GM12873 (cell line): Measurements from ENCODE around the gene NUF2.

Experiments used
- TF ChIP-seq, protein P1 (sequence below): IDR thresholded peaks from 2 replicates; pipeline ENCODE4 v1.5.1; 2012; ENCODE audit warnings: low read depth, mild to moderate bottlenecking, moderate library complexity, low read length, control low read depth; ENCODE audit not compliant: insufficient read depth; ENCODE audit errors: missing control alignments

The NUF2 gene

DNA sequence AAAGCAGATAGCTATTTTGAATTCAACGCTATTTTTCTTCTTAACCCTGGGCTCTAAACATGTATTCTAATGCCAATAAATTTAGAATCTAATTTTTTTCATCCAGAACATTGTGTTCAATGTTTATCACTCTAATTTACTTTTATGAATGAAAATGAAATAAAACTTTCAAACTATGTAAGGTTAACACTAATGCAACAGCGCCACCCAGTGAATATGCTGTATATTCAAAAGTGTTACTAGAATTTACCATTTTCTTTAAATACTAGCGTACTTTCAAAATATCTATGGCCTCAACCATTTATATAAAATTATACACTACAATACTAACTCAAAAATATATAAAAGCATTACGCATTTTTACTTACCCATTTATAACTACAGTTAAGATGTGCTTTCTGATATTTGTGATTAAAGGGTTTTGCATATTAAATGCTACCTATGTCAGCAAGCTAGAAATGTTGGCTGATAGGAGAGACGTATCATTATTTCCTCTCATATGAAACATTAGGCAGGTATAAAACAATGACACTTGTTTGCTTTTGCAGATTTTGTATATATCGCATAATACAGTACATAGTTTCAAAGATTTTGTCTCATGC is 5.9 kb upstream of the NUF2 start:
- TF ChIP-seq, protein P1, sequence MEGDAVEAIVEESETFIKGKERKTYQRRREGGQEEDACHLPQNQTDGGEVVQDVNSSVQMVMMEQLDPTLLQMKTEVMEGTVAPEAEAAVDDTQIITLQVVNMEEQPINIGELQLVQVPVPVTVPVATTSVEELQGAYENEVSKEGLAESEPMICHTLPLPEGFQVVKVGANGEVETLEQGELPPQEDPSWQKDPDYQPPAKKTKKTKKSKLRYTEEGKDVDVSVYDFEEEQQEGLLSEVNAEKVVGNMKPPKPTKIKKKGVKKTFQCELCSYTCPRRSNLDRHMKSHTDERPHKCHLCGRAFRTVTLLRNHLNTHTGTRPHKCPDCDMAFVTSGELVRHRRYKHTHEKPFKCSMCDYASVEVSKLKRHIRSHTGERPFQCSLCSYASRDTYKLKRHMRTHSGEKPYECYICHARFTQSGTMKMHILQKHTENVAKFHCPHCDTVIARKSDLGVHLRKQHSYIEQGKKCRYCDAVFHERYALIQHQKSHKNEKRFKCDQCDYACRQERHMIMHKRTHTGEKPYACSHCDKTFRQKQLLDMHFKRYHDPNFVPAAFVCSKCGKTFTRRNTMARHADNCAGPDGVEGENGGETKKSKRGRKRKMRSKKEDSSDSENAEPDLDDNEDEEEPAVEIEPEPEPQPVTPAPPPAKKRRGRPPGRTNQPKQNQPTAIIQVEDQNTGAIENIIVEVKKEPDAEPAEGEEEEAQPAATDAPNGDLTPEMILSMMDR = peak; percentile 43

DNA sequence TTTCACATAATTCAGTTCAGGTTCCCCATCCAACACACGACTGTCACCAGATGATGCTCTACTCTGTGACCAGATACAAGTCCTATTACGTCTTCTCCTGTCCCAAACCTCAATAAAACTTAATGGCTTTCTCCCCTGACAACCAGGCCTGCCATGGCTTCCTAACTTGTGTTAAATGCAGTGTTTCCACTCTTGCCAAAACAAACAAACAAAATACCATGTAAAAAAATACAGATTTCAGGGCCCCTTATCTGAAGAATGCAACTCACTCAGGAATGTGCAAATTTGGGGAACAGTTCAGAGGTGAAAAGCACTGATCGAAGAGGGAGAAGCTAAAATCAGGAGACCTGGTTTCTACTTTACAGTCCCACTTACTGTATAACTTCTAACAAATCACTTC is 863 bp upstream of the NUF2 start:
- TF ChIP-seq, protein P1 = no peak

DNA sequence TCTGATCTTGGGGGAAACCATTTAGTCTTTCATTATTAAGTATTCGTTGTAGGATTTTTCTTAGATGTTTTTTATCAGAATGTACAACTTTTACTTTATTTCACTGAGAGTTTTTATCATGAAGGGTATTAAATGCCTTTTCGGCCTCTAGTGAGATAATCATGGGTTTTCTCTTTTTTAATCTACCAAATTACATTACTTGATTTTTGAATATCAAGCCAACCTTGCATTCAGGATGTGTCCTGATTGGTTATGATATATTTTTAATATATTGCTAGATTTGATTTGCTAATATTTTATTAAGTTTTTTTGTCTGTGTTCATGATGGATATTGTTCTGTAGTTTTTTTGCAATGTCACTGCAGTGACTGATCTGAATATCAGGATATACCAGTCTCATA is 9.4 kb downstream of the NUF2 start:
- TF ChIP-seq, protein P1 = no peak

DNA sequence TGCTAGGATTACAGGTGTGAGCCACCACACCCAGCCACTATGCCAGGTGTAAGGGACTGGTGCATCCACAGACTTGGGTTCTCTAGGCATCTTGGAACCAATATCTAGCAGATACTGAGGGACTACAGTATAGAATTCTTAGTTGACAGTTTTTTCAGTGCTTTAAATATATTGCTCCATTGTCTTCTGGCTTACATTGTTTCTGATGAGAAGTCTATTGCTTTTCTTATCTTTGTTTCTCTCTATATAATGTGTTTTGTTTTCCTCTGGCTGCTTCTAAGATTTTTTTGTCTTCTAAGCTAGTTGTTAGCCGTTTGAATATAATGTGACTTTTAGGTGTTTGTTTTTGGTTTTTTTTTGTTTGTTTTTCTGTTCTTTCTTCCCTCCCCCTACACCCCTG is 13.5 kb downstream of the NUF2 start:
- TF ChIP-seq, protein P1 = no peak

DNA sequence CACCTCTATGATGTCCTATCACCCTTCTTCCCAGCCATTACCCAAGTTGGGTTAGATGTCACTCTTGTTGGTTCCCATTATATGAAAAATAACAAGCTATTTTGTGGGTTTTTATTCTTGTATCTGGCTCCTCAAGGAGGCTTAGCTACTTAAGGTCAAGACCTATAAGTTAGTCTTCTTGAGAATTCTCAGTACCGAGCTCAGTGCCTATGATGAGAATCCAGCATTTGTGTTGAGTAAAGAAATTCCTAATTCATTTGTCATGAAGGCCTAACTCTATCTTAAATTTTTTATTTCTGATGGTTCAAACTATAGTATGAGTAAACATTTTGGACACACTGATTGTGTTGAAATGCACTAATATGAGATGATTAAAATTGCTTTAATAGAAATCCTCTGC is 15.9 kb downstream of the NUF2 start:
- TF ChIP-seq, protein P1 = no peak

DNA sequence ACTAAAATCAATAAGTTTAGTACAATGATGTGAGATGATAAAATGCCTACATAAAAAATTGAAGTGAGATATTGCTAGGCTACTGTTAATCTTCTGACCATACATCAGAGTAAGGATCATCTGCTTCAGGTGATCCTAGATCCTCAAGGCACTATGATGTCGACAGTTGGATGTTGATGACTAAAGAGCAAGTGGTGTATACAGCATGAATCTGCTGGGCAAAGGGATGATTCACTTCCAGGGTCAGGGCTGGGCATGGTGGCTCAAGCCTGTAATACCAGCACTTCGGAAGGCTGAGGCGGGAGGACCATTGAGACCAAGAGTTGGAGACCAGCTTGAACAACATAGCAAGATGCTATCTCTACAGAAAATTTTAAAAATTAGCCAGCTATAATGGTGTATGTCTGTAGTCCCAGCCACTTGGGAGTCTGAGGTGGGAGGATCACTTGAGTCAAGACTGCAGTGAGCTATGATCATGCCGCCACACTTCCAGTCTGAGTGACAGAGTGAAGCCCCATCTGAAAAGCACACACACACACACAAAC is 24.6 kb downstream of the NUF2 start:
- TF ChIP-seq, protein P1 = no peak

DNA sequence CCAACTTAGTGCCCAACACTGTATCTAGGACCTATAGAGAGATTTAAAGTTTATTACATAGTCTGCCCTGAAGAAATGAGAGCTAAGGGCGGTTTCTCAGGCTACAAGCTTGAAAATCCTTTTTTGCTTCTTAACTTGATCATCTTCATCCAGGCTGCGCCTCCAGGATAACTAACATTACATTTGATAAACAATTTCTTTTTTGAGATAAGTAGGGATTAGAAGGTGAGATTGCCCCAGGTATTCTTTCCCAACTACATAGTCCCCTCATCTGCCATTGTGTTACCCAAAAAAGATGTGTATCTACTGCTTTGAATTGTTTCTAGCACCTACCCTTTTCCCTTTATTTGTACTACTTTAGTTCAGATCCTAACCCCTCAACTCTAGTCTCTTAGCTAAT is 25.4 kb downstream of the NUF2 start:
- TF ChIP-seq, protein P1 = no peak
